D721Med (cell line): ENCODE measurements around the gene CNTN6.

Experiments used
- DNase-seq: peaks from one replicate; pipeline ENCODE4 v3.0.0; 2011; ENCODE audit warnings: low spot score; ENCODE audit not compliant: insufficient read length
- FAIRE-seq: peaks from 2 replicates; lab custom pipeline; 2011; peaks lifted over from hg19 to GRCh38; lab: Jason Lieb, UNC
- TF ChIP-seq, protein P1 (sequence below): IDR thresholded peaks from 2 replicates; pipeline ENCODE4 v1.5.1; 2012; ENCODE audit warnings: mild to moderate bottlenecking, control low read depth; ENCODE audit not compliant: insufficient read depth; ENCODE audit errors: missing control alignments

CNTN6 gene

DNA sequence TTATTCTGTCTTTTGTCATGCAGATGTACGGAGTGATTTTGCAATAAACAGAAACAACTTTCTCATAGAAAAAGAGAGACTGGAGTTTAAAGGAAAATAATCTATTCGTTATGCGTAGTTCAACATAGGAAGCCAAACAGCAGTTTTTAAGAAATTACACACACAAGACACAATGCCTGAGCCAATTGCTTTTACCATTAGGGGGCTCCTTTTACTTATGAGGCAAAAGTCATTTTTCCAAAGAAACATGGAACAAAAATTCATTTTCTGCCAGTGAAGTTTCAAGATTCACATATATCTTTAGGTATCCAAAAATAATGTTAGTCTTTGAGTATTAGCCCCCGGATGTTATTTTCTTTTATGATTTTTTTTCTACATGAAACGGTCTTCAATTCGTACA is 10.7 kb downstream of the CNTN6 start:
- DNase-seq (no peak), FAIRE-seq (no peak)
- TF ChIP-seq, protein P1, sequence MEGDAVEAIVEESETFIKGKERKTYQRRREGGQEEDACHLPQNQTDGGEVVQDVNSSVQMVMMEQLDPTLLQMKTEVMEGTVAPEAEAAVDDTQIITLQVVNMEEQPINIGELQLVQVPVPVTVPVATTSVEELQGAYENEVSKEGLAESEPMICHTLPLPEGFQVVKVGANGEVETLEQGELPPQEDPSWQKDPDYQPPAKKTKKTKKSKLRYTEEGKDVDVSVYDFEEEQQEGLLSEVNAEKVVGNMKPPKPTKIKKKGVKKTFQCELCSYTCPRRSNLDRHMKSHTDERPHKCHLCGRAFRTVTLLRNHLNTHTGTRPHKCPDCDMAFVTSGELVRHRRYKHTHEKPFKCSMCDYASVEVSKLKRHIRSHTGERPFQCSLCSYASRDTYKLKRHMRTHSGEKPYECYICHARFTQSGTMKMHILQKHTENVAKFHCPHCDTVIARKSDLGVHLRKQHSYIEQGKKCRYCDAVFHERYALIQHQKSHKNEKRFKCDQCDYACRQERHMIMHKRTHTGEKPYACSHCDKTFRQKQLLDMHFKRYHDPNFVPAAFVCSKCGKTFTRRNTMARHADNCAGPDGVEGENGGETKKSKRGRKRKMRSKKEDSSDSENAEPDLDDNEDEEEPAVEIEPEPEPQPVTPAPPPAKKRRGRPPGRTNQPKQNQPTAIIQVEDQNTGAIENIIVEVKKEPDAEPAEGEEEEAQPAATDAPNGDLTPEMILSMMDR, result no peak

DNA sequence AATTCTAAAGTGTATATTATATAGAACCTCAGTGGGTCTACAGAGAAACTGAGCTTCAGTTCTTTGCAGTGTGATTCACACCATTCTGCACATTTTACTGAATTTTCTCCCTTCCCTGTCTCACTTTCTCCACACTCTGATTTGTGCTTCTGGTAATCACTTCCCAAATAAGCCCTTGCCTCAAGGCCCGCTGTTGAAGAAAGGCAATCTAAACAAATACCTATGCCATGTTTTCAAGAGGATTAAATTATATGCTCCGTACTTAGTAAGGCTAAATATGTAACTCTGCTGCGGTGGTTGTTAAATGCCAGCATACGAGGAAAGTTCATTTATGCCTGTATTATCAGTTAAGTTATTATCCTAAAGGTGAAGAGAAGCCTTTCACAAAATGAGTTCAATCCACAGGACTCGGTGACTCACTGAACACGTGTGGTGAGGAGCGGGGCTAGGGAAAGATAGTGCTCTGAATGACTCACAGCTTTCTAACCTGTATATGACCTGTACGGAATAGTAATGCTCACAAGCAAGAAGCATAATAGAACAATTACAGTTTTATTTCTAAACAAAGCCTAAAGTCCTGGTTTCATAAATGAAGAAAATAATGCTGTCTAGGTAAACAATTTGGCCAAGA is 25.1 kb downstream of the CNTN6 start:
- DNase-seq (no peak), FAIRE-seq (no peak)
- TF ChIP-seq, protein P1, result no peak

DNA sequence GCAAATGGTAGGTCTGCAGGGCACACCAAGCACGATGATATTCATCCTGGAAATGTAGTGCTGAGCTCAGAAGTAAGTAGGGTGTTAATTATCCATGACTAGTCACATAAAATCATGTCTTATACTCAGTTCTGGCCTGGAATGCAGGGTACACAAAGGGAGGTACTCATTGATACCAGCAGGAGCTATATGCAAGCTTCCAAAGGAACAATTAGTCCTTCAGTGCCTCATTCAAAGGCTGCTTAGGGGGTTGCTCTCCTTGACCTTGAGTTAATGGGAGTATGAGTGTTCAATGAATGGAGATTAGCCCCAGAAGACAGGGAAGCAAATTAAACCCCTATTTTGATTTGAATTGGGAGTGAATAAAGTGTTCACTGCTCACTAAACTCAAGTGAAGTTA is 38.3 kb downstream of the CNTN6 start:
- no peak for DNase-seq
- TF ChIP-seq, protein P1, result no peak
- no peak for FAIRE-seq

DNA sequence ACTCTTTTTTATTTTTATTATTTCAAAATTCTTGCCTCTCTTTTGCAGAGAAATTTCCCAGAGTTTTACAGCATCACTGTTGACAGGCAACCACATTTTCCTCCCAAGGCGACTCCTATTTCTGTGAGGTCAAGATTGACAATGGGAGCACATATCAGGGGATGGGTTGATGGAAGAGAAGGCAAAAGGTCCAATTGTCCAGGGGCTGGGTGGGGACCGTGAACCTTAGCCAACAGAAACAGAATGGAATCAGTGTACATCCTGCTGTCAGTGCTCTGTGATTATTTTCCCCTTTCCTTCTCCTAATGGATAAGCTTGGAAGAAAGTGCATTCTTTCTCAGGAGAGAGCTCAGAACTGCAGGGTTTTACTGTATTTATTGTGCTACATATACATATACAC is 42.4 kb downstream of the CNTN6 start:
- no peak for FAIRE-seq
- no peak for DNase-seq
- TF ChIP-seq, protein P1, result no peak

DNA sequence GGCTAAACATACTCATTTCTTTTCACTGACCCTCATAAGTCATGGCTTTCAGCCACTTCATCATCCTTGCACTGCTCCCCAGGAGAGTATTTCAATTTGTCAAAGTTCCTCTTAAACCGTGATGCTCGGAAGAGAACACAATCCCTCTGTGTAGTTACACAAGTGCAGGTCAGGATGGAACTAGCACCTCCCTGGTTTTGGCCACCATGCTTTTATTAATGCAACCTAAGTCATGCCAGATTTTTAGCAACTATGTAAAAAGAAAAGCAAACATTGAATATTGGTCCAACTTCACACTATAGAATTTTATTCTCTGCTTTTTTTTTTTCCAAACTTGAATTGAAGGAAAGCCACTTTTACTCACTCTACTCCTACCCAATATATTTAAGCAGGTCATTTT is 45.2 kb downstream of the CNTN6 start:
- no peak for DNase-seq
- no peak for FAIRE-seq
- TF ChIP-seq, protein P1, result no peak

DNA sequence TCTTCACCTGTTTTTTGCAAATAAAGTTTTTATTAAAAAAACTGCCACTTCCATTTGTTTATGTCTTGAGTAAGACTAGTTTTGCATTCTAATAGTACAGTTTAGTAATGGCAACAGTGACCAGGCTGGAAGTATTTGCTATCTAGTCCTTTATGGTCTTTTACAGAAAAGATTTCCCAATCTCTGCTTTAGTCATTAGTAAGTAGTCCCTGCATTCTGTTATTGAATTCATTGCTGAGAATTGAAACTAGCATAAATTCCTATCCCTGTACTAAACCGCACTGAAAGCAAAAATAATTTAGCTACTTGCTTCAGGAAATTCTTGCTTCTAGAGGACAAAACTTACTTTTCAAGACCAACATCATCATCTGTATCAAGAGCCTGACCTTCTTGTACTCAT is 46.2 kb downstream of the CNTN6 start:
- no peak for DNase-seq
- FAIRE-seq, result no peak
- TF ChIP-seq, protein P1, result no peak

DNA sequence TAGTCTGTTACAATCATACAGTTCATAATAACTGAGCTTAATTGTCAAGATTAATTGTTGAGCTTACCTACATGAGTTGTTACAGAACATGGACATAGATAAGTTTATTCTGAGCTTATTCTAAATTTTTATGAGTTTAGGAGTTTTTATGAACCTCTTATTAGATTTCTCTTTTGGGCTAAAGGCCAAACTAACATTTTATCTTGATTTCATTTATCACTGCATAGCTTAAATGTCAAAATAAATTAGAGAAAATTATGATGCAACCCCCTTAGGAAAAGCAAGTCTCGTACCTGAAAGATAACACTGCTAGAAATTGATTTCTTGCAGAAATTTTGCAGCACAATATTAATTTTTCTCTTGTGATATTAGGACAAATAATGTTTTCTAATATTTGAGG is 54.5 kb downstream of the CNTN6 start:
- TF ChIP-seq, protein P1, result no peak
- no peak for FAIRE-seq

More for the DNA sequence above, 54.5 kb downstream of the CNTN6 start:
- no peak for DNase-seq
